BJ (cell line): ENCODE results near the gene RAPGEF1. TPM values are rescaled to one million over a fixed set of nuclear protein-coding genes. Genes with fewer than 3 reads are reported as not detected.

ENCODE experiments used
- CTCF ChIA-PET: fragments of 350-600 bp; formaldehyde crosslinking; extraction: SDS; loops from one replicate; lab custom pipeline; 2021; ENCODE audit warnings: antibody characterized with exemption, inconsistent platforms; lab: Yijun Ruan, JAX
- POLR2A ChIA-PET: fragments of 300-600 bp; sonication (Branson Sonifier 250); formaldehyde crosslinking; extraction: SDS; loops from one replicate; lab custom pipeline; 2021; ENCODE audit warnings: antibody characterized with exemption; lab: Charles Lee
- DNase-seq: peaks from one replicate; pipeline ENCODE4 v3.0.0-alpha.2; 2011; ENCODE audit warnings: low read depth
- H3K27me3 ChIP-seq: 2 replicates; pipeline ENCODE4 v1.6.0; 2011; ENCODE audit warnings: low read length; ENCODE audit not compliant: control insufficient read depth, insufficient read depth
- H3K36me3 ChIP-seq: 2 replicates; pipeline ENCODE4 v1.5.1; 2011; ENCODE audit warnings: low read length; ENCODE audit not compliant: control insufficient read depth, insufficient read depth
- H3K4me3 ChIP-seq: 2 replicates; pipeline ENCODE4 v1.5.1; 2011; ENCODE audit warnings: low read depth, mild to moderate bottlenecking, control low read depth, low read length
- polyA plus RNA-seq: library from polyadenylated mRNA; depleted of rRNA; stranded (reverse); fragments of >200 nt; gene quantifications from 2 replicates; pipeline ENCODE4 v1.2.3, GENCODE V29; 2011
- TF ChIP-seq, protein P1 (sequence below): IDR thresholded peaks from 2 replicates; pipeline ENCODE4 v1.5.1; 2011; ENCODE audit warnings: low read depth, mild to moderate bottlenecking, control low read depth, inconsistent platforms, low read length, moderate library complexity; ENCODE audit not compliant: insufficient read depth

Gene RAPGEF1
- polyA plus RNA-seq, 1 experiment = 31.6 TPM

- Histone ChIP-seq H3K36me3 (peaks cover 19% of the 10 kb centered on the region), H3K4me3 (no peak overlapping the region), H3K27me3 (no peaks in the 10 kb centered on the region)
- ChIA-PET CTCF (interaction anchor here (1.3 to 2.3 kb wide), 3 partner anchors 10 to 116 kb away, joined by 5 to 8 read pairs (median 5); no protein-coding TSS in a partner anchor), POLR2A (no interaction called here)
- DNase-seq = no peak
- TF ChIP-seq, protein P1, sequence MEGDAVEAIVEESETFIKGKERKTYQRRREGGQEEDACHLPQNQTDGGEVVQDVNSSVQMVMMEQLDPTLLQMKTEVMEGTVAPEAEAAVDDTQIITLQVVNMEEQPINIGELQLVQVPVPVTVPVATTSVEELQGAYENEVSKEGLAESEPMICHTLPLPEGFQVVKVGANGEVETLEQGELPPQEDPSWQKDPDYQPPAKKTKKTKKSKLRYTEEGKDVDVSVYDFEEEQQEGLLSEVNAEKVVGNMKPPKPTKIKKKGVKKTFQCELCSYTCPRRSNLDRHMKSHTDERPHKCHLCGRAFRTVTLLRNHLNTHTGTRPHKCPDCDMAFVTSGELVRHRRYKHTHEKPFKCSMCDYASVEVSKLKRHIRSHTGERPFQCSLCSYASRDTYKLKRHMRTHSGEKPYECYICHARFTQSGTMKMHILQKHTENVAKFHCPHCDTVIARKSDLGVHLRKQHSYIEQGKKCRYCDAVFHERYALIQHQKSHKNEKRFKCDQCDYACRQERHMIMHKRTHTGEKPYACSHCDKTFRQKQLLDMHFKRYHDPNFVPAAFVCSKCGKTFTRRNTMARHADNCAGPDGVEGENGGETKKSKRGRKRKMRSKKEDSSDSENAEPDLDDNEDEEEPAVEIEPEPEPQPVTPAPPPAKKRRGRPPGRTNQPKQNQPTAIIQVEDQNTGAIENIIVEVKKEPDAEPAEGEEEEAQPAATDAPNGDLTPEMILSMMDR = no peak
These were observed 115.0 kb downstream of the RAPGEF1 start for GRCh38 chr9:131624636-131625507.

GRCh38 chr9:131623655-131624330 is 116.1 kb downstream of the RAPGEF1 start:
- DNase-seq = no peak
- no peaks in the 10 kb centered on the region for H3K27me3 ChIP-seq
- H3K4me3 ChIP-seq = no peak overlapping the region
- TF ChIP-seq, protein P1 = no peak
- ChIA-PET CTCF (interaction anchor here (1.3 to 2.3 kb wide), 4 partner anchors 11 to 117 kb away, joined by 3 to 8 read pairs (median 5); no protein-coding TSS in a partner anchor), POLR2A (no interaction called here)
- peaks cover 24% of the 10 kb centered on the region for H3K36me3 ChIP-seq

GRCh38 chr9:131622523-131622922 is 117.4 kb downstream of the RAPGEF1 start:
- no peak overlapping the region for H3K4me3 ChIP-seq
- no peak for DNase-seq
- peaks cover 25% of the 10 kb centered on the region for H3K36me3 ChIP-seq
- TF ChIP-seq, protein P1 = no peak
- H3K27me3 ChIP-seq = no peaks in the 10 kb centered on the region
- ChIA-PET POLR2A (no interaction called here), CTCF (interaction anchor here (1.4 kb wide), 2 partner anchors 14 to 118 kb away, joined by 3 to 6 read pairs; partner anchors contain the start of gene RAPGEF1)

DNA sequence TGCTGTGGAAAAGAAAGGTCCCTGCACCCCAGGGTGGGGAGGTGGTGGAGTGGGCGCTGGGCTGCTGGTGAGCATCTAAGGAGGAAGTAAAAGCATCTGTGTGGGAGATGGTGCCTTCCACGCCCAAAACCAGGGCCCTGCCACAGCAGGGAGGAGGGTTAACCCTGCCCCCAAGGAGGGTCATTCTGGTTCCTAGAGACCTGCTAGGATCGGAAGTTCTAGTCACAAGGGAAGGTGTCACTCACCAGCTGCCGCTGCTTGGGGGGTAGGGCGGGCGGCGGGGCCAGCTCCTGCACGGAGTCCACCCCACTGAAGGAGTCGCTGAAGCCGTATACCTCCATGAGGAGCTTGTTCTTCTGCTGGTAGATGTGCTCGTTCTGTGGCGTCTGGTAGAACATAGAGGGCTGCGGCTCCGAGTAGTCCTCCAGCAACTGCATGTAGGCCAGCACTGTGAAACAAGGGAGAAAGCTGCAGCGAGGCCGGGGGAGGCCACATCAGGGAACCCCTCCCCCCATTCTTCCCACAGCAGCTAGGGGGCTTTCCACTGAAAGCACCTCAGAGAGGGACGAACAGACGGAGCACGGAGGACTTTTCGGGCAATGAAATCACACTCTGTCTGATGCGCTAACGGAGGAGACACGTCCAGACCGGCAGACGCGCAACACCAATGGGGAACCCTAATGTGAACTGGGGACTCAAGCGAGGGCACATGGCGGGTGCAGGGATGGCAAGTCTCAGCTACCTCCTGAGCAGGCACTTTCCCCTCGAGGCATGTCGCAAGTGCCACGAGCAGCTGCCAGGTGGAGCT is 118.1 kb downstream of the RAPGEF1 start:
- TF ChIP-seq, protein P1 = no peak
- DNase-seq = no peak
- ChIA-PET POLR2A (no interaction called here), CTCF (interaction anchor here (1.4 to 1.6 kb wide), 3 partner anchors 13 to 119 kb away, joined by 3 to 6 read pairs (median 5); partner anchors contain the start of gene RAPGEF1)
- H3K27me3 ChIP-seq = no peaks in the 10 kb centered on the region
- H3K36me3 ChIP-seq = peaks cover 27% of the 10 kb centered on the region
- H3K4me3 ChIP-seq = no peak overlapping the region
